A549 (cell line): Measurements from ENCODE around the gene SZT2. TPM values are rescaled to one million over a fixed set of nuclear protein-coding genes. Genes with fewer than 3 reads are reported as not detected.
"Not testable (repeated sequence)": the region's sequence is repeated elsewhere in the genome, so short reads cannot be mapped to it uniquely, and the experiment has no call there.

Experiments
- ATAC-seq, 2 experiments: fragments of 200-7000 bp in 1 of 2; fragments of >200 bp in 1 of 2; cut with Nextera tagmentation in 1 of 2; cut with Tn5 transposase in 1 of 2; 3 replicates each; pipeline versions ENCODE4 v1.8.0 to v1.9.1; 2018 to 2020; ENCODE audit warnings: mild to moderate bottlenecking in 1 of 2, moderate library complexity in 1 of 2
- CTCF ChIA-PET: fragments of 300-600 bp; sonication (Branson Sonifier 250); formaldehyde crosslinking; extraction: SDS; loops from one replicate; lab custom pipeline; 2021; ENCODE audit warnings: antibody characterized with exemption, inconsistent platforms; lab: Yijun Ruan, JAX
- POLR2A ChIA-PET: fragments of 350-600 bp; formaldehyde crosslinking; extraction: SDS; loops from one replicate; lab custom pipeline; 2021; ENCODE audit warnings: antibody characterized with exemption, inconsistent platforms; lab: Yijun Ruan, JAX
- DNase-seq, 2 experiments: peaks; one replicate each; pipeline versions ENCODE4 v3.0.0 to v3.0.0-alpha.2; 2011 to 2016; ENCODE audit warnings: low read depth in 1 of 2, low spot score in 1 of 2
- FAIRE-seq: peaks from 2 replicates; lab custom pipeline; 2011; peaks lifted over from hg19 to GRCh38; lab: Jason Lieb, UNC
- H3K27ac ChIP-seq, 2 experiments: fragments of >200 bp; sonication (Bioruptor Twin); formaldehyde crosslinking; 3 replicates each; pipeline ENCODE4 v1.5.1; 2016 to 2017
- H3K4me1 ChIP-seq: fragments of >200 bp; sonication (Bioruptor Twin); formaldehyde crosslinking; 3 replicates; pipeline ENCODE4 v1.6.1; 2016
- H3K4me2 ChIP-seq: fragments of >200 bp; sonication (Bioruptor Twin); formaldehyde crosslinking; 3 replicates; pipeline ENCODE4 v1.6.1; 2016
- H3K4me3 ChIP-seq: fragments of >200 bp; sonication (Bioruptor Twin); formaldehyde crosslinking; 3 replicates; pipeline ENCODE4 v1.5.1; 2016
- H3K9me3 ChIP-seq: fragments of >200 bp; sonication (Bioruptor Twin); formaldehyde crosslinking; 3 replicates; pipeline ENCODE4 v1.6.1; 2016
- BHLHE40 ChIP-seq: IDR thresholded peaks from 2 replicates; pipeline ENCODE4 v1.6.1; 2012; ENCODE audit warnings: low read depth, low read length, inconsistent platforms
- CBX8 ChIP-seq: fragments of 200-600 bp; sonication (generic); IDR thresholded peaks from 2 replicates; pipeline ENCODE4 v1.6.1; 2016
- CEBPB ChIP-seq, 2 experiments: fragments of >200 bp in 1 of 2; sonication (Bioruptor Twin) in 1 of 2; formaldehyde crosslinking in 1 of 2; IDR thresholded peaks; 2 replicates each; pipeline ENCODE4 v1.6.1; 2012 to 2016
- CHD4 ChIP-seq: fragments of 200-600 bp; sonication (generic); IDR thresholded peaks from 2 replicates; pipeline ENCODE4 v1.6.1; 2016; ENCODE audit warnings: antibody characterized with exemption, mild to moderate bottlenecking, borderline replicate concordance
- EHF ChIP-seq: fragments of 250-450 bp; sonication (Bioruptor Pico); IDR thresholded peaks from 2 replicates; pipeline ENCODE4 v1.5.0; 2020; ENCODE audit warnings: mild to moderate bottlenecking
- EP300 ChIP-seq, 2 experiments: fragments of >200 bp; sonication (Bioruptor Twin); formaldehyde crosslinking; IDR thresholded peaks; 2 replicates in 1 of 2; 3 replicates in 1 of 2; pipeline ENCODE4 v1.6.1; 2016 to 2017
- FOSL2 ChIP-seq, 2 experiments: fragments of 450-650 bp in 1 of 2; fragments of >200 bp in 1 of 2; sonication (Bioruptor Twin) in 1 of 2; formaldehyde crosslinking; IDR thresholded peaks; 2 replicates each; pipeline versions ENCODE4 v1.5.0 to v1.6.1; 2016 to 2020; ENCODE audit warnings: mild to moderate bottlenecking in 1 of 2, moderate library complexity in 1 of 2
- GATA3 ChIP-seq: IDR thresholded peaks from 2 replicates; pipeline ENCODE4 v1.6.1; 2012; ENCODE audit warnings: borderline replicate concordance
- HOXB13 ChIP-seq: fragments of 250-450 bp; sonication (Bioruptor Pico); IDR thresholded peaks from 2 replicates; pipeline ENCODE4 v1.5.0; 2020; ENCODE audit warnings: low read depth, mild to moderate bottlenecking, moderate library complexity
- JUN ChIP-seq, 2 experiments: fragments of >200 bp; sonication (Bioruptor Twin); formaldehyde crosslinking; IDR thresholded peaks; 2 replicates in 1 of 2; 3 replicates in 1 of 2; pipeline ENCODE4 v1.6.1; 2016 to 2017
- JUNB ChIP-seq: fragments of >200 bp; sonication (Bioruptor Twin); formaldehyde crosslinking; IDR thresholded peaks from 2 replicates; pipeline ENCODE4 v1.6.1; 2016
- MAZ ChIP-seq: fragments of 150-350 bp; IDR thresholded peaks from 2 replicates; pipeline ENCODE4 v1.6.1; 2014; ENCODE audit warnings: antibody characterized with exemption, low read depth, low read length, borderline replicate concordance
- RARB ChIP-seq: fragments of 250-450 bp; sonication (Bioruptor Pico); IDR thresholded peaks from 2 replicates; pipeline ENCODE4 v1.8.0; 2021; ENCODE audit warnings: mild to moderate bottlenecking, moderate library complexity
- RFX5 ChIP-seq: fragments of 450-650 bp; IDR thresholded peaks from 2 replicates; pipeline ENCODE4 v1.7.1; 2014; ENCODE audit warnings: antibody characterized with exemption, mild to moderate bottlenecking, moderate library complexity
- ZNF302 ChIP-seq: fragments of 250-450 bp; sonication (Bioruptor Pico); IDR thresholded peaks from 2 replicates; pipeline ENCODE4 v1.9.0; 2021; ENCODE audit warnings: inconsistent platforms, mild to moderate bottlenecking, moderate library complexity
- ZSCAN20 ChIP-seq: fragments of 250-450 bp; sonication (Bioruptor Pico); IDR thresholded peaks from 2 replicates; pipeline ENCODE4 v1.8.0; 2022; ENCODE audit warnings: mild to moderate bottlenecking, moderate library complexity
- WGBS: methylation state at CpG from one replicate; pipeline ENCODE4 v1.1.6; 2017; ENCODE audit errors: missing lambda C conversion rate; 5-methylcytosine and 5-hydroxymethylcytosine counted together
- polyA plus RNA-seq, 4 experiments: library from polyadenylated mRNA; depleted of rRNA in 3 of 4; stranded (reverse); fragments of >200 nt; fragmentation: RNase III in 1 of 4; extraction: RNeasy Plus Mini Kit Qiagen cat#74134 plus additional on column Dnase treatment in 1 of 4; gene quantifications; 2 replicates in 3 of 4; 3 replicates in 1 of 4; pipeline ENCODE4 v1.2.3, GENCODE V29; 2011 to 2017
- TF ChIP-seq, protein P1 (sequence below): fragments of 250-450 bp; sonication (Bioruptor Pico); IDR thresholded peaks from 2 replicates; pipeline ENCODE4 v1.5.0; 2021; ENCODE audit warnings: mild to moderate bottlenecking, moderate library complexity, borderline replicate concordance
- TF ChIP-seq, protein P2 (sequence below): IDR thresholded peaks from 2 replicates; pipeline ENCODE4 v1.6.1; 2012; ENCODE audit warnings: low read depth, borderline replicate concordance
- TF ChIP-seq, protein P3 (sequence below): fragments of >200 bp; sonication (Bioruptor Twin); formaldehyde crosslinking; IDR thresholded peaks from 2 replicates; pipeline ENCODE4 v1.6.1; 2016
- TF ChIP-seq, protein P4 (sequence below): IDR thresholded peaks from 2 replicates; pipeline ENCODE4 v1.6.1; 2012
- TF ChIP-seq, protein P5 (sequence below): fragments of >200 bp; sonication (Bioruptor Twin); formaldehyde crosslinking; IDR thresholded peaks from 3 replicates; pipeline ENCODE4 v1.5.1; 2016
- TF ChIP-seq, protein P6 (sequence below): fragments of 250-450 bp; sonication (Bioruptor Pico); IDR thresholded peaks from 2 replicates; pipeline ENCODE4 v1.5.0; 2020; ENCODE audit warnings: low read depth, mild to moderate bottlenecking, moderate library complexity
- TF ChIP-seq, protein P7 (sequence below): IDR thresholded peaks from 2 replicates; pipeline ENCODE4 v1.6.1; 2012

Gene SZT2
- polyA plus RNA-seq, 2 of the 4 experiments (the other 2 are of a cell fraction): 6.1 to 6.5 TPM

DNA sequence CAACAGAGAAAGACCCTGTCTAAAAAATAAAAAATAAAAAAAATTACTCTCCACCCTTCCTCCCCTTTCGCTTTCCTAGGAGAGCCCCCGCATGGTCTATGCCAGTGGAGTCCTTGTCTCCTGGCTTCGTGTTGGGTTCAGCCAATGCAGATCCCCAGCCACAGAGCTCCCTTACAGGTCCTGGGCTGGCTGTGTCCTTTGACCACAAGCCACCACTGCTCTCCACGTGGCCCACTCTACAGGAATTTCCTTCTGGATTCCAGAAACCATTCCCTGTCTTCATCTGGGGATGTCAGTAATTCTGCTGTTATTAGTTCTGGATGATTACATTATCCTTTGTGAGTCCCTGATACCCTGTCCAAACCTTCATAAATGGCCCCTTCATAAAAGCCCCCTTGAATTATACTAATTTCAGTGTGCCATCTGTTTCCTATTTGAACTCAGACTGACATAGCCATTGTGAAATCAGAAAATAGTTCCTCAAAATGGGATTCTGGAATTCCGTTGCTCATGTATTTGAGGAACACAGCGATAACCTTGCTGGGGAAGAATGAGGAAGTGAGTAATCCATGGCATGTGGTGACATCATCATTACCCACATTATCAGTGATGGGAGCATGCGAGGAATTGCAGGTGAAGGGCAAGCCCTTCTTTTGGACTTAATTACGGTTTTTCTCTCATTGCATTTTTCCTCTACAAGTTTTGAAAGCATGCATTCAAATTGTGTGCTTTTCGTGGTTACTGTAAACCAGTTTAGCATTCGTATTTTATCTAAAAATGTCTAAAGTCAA is 86.1 kb downstream of the SZT2 start:
- ATAC-seq (peak; percentile 75 to 80), DNase-seq (peak in 1 of 2 experiments; percentile 83)

DNA sequence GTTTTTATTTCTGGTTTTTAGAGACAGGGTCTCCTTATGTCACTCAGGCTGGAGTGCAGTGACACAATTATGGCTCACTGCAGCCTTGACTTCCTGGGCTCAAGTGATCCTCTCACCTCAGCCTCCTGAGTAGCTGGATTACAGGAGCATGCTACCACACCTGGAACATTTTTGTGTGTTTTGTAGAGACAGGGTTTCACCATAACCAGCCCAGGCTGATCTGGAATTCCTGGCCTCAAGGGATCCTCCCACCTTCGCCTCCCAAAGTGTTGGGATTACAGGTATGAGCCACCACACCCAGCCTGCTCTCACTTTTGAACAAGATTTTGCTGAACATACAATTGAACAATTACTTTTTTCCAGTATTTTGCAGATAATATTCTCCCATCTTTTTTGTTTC is 88.0 kb downstream of the SZT2 start:
- no peak overlapping the region for H3K4me2 ChIP-seq
- TF ChIP-seq, protein P1, sequence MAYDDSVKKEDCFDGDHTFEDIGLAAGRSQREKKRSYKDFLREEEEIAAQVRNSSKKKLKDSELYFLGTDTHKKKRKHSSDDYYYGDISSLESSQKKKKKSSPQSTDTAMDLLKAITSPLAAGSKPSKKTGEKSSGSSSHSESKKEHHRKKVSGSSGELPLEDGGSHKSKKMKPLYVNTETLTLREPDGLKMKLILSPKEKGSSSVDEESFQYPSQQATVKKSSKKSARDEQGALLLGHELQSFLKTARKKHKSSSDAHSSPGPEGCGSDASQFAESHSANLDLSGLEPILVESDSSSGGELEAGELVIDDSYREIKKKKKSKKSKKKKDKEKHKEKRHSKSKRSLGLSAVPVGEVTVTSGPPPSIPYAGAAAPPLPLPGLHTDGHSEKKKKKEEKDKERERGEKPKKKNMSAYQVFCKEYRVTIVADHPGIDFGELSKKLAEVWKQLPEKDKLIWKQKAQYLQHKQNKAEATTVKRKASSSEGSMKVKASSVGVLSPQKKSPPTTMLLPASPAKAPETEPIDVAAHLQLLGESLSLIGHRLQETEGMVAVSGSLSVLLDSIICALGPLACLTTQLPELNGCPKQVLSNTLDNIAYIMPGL (CRISPR knock-in tag): no peak
- TF ChIP-seq MAZ (no peak), BHLHE40 (no peak), FOSL2 (IDR thresholded peaks at IDR 0.05) (no peak), FOSL2 (CRISPR knock-in tag; IDR thresholded peaks at IDR 0.05) (no peak), RFX5 (no peak), CHD4 (no peak), CBX8 (no peak)
- TF ChIP-seq, protein P2, sequence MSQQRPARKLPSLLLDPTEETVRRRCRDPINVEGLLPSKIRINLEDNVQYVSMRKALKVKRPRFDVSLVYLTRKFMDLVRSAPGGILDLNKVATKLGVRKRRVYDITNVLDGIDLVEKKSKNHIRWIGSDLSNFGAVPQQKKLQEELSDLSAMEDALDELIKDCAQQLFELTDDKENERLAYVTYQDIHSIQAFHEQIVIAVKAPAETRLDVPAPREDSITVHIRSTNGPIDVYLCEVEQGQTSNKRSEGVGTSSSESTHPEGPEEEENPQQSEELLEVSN: no peak
- TF ChIP-seq, protein P3, sequence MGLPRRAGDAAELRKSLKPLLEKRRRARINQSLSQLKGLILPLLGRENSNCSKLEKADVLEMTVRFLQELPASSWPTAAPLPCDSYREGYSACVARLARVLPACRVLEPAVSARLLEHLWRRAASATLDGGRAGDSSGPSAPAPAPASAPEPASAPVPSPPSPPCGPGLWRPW: no peak
- TF ChIP-seq, protein P4, sequence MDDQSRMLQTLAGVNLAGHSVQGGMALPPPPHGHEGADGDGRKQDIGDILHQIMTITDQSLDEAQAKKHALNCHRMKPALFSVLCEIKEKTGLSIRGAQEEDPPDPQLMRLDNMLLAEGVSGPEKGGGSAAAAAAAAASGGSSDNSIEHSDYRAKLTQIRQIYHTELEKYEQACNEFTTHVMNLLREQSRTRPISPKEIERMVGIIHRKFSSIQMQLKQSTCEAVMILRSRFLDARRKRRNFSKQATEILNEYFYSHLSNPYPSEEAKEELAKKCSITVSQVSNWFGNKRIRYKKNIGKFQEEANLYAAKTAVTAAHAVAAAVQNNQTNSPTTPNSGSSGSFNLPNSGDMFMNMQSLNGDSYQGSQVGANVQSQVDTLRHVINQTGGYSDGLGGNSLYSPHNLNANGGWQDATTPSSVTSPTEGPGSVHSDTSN: no peak
- TF ChIP-seq, protein P5, sequence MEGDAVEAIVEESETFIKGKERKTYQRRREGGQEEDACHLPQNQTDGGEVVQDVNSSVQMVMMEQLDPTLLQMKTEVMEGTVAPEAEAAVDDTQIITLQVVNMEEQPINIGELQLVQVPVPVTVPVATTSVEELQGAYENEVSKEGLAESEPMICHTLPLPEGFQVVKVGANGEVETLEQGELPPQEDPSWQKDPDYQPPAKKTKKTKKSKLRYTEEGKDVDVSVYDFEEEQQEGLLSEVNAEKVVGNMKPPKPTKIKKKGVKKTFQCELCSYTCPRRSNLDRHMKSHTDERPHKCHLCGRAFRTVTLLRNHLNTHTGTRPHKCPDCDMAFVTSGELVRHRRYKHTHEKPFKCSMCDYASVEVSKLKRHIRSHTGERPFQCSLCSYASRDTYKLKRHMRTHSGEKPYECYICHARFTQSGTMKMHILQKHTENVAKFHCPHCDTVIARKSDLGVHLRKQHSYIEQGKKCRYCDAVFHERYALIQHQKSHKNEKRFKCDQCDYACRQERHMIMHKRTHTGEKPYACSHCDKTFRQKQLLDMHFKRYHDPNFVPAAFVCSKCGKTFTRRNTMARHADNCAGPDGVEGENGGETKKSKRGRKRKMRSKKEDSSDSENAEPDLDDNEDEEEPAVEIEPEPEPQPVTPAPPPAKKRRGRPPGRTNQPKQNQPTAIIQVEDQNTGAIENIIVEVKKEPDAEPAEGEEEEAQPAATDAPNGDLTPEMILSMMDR: no peak
- TF ChIP-seq, all 56 proteins: peak for 0
- CTCF ChIA-PET: interaction anchor here (0.8 kb wide), 1 partner anchor 9 kb away, joined by 4 read pairs; no protein-coding TSS in a partner anchor
- FAIRE-seq (no peak), ATAC-seq (no peak), DNase-seq (no peak)
- POLR2A ChIA-PET: no interaction called here
- H3K4me1 ChIP-seq: peaks cover 39% of the 10 kb centered on the region
- H3K9me3 ChIP-seq: peaks cover 19% of the 10 kb centered on the region
- H3K27ac ChIP-seq: peak overlapping the region; percentile 92 to 95
- 95% methylated on average over 1 of the region's 1 CpG for WGBS
- no peak overlapping the region for H3K4me3 ChIP-seq

More for the DNA sequence above, 86.1 kb downstream of the SZT2 start:
- TF ChIP-seq ZSCAN20 (CRISPR knock-in tag): 0 out of 2 replicates have a peak, but pooled peaks have one; percentile 39
- TF ChIP-seq FOSL2 (IDR thresholded peaks at IDR 0.05): not testable (repeated sequence)
- TF ChIP-seq FOSL2 (CRISPR knock-in tag; IDR thresholded peaks at IDR 0.05): peak; percentile 93
- TF ChIP-seq, protein P6, sequence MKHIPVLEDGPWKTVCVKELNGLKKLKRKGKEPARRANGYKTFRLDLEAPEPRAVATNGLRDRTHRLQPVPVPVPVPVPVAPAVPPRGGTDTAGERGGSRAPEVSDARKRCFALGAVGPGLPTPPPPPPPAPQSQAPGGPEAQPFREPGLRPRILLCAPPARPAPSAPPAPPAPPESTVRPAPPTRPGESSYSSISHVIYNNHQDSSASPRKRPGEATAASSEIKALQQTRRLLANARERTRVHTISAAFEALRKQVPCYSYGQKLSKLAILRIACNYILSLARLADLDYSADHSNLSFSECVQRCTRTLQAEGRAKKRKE (CRISPR knock-in tag): peak; percentile 56; the same call in 1 of the 2 replicates
- peak; percentile 74 for TF ChIP-seq JUNB
- TF ChIP-seq EHF (CRISPR knock-in tag): peak; percentile 53; the same call in 1 of the 2 replicates
- peak; percentile 60 to 77; a peak in 2 of 5 replicates for TF ChIP-seq EP300 (IDR thresholded peaks at IDR 0.05)
- TF ChIP-seq RARB (CRISPR knock-in tag): peak; percentile 48; the same call in 1 of the 2 replicates
- TF ChIP-seq, protein P7, sequence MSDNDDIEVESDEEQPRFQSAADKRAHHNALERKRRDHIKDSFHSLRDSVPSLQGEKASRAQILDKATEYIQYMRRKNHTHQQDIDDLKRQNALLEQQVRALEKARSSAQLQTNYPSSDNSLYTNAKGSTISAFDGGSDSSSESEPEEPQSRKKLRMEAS: peak; percentile 85
- TF ChIP-seq CEBPB (IDR thresholded peaks at IDR 0.05): peak in 1 of 2 experiments; percentile 79; a peak in 2 of 4 replicates
- peak; percentile 57; the same call in 1 of the 2 replicates for TF ChIP-seq HOXB13 (CRISPR knock-in tag)
- peak in 1 of 2 experiments; percentile 76; a peak in 1 of 5 replicates for TF ChIP-seq JUN (IDR thresholded peaks at IDR 0.05)
- peak; percentile 74 for TF ChIP-seq ZNF302 (CRISPR knock-in tag)
- TF ChIP-seq, protein P2: peak; percentile 26; the same call in 1 of the 2 replicates
- peak; percentile 86; the same call in 1 of the 2 replicates for TF ChIP-seq GATA3
- TF ChIP-seq, all 56 proteins: peak for 14; not testable (repeated sequence) for 42
- Histone ChIP-seq H3K27ac (peak overlapping the region; percentile 92 to 95), H3K4me1 (peaks cover 51% of the 10 kb centered on the region), H3K9me3 (peaks cover 19% of the 10 kb centered on the region), H3K4me2 (peak overlapping the region; percentile 60)
- WGBS: 16% methylated on average over 10 of the region's 10 CpGs
- POLR2A ChIA-PET, H3K4me3 ChIP-seq, CTCF ChIA-PET: not testable (repeated sequence)
- peak; percentile 89 for FAIRE-seq
